Measurements from ENCODE around the gene RANBP3L.
"Not testable (repeated sequence)": the region's sequence is repeated elsewhere in the genome, so short reads cannot be mapped to it uniquely, and the experiment has no call there.

The RANBP3L gene, protein sequence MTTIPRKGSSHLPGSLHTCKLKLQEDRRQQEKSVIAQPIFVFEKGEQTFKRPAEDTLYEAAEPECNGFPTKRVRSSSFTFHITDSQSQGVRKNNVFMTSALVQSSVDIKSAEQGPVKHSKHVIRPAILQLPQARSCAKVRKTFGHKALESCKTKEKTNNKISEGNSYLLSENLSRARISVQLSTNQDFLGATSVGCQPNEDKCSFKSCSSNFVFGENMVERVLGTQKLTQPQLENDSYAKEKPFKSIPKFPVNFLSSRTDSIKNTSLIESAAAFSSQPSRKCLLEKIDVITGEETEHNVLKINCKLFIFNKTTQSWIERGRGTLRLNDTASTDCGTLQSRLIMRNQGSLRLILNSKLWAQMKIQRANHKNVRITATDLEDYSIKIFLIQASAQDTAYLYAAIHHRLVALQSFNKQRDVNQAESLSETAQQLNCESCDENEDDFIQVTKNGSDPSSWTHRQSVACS

DNA sequence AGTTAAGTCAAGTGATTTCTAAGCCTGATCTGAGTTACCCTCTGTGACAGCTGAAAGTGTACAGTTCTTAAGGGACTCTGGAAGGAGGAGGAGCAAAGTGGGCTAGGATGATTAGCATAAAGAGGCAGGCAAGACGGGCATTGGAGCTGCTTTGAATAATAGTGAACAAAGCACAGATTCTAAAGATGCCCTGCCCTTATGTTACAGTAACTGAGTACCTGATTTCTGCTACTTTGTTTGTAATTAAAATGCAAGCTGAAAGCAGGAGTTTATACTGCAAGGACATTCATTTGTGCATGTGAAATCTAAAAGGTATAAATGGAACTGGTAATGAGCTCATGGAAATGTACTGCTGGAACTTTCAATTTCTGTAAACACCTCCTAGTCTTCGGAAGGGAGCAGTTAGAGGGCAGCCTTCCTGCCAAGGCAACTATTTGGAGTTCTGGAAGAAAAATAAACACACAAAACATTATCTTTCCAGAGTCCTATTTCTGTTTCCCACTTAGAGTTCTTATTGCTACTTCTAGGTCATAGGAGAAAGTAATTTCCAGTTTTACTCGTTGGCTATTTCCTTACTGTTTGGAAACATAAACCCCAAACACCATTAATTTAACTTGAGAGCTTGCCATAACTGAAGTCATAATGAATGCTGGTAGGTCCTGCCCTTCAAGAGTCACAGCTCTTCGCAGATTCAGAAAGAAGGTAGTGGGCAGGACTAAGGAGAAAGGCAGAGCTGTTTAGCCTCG lies at the start of gene RANBP3L:
RANBP3L (minus strand) TSS at position 45 of the 746 bp plus-strand sequence. CDS start 486 bp downstream, outside the sequence.
- DNase-seq (ENCODE audit: low read depth): no peak

- DNase-seq (ENCODE audit: low read depth): no peak
Measured at GRCh38 chr5:36346896-36347690, 45.4 kb upstream of the RANBP3L start.

DNA sequence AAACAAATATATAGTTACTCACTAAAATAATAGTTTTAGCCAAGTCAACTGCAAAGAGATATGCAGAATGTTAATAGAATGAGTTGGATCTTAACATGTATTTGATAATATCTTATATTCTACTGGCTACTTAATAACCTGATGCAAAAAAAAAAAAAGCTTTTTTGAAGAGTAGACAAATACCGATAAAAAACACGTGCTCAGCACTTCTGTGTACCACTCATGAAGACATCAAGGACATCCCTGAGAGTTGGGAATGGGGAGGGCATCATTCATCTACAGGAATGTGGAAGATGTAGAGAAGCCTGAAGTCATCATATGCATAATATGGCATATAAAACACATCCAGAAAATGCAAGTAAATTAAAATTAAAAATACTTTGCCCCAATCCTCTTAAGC lies 43.2 kb upstream of the RANBP3L start:
- DNase-seq (ENCODE audit: low read depth): no peak

DNA sequence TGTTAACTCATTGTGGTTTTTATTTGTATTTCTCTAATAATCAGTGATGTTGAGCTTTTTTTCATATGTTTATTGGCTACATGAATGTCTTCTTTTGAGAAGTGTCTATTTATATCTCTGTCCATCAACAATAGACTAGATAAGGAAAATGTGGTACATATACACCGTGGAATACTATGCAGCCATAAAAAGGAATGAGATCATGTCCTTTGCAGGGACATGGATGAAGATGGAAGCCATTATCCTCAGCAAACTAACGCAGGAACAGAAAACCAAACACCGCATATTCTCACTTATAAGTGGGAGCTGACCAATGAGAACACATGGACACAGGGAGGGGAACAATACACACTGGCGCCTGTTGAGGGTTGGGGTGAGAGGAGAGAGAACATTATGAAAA lies 40.0 kb upstream of the RANBP3L start:
- not testable (repeated sequence) for DNase-seq (ENCODE audit: low read depth)

DNA sequence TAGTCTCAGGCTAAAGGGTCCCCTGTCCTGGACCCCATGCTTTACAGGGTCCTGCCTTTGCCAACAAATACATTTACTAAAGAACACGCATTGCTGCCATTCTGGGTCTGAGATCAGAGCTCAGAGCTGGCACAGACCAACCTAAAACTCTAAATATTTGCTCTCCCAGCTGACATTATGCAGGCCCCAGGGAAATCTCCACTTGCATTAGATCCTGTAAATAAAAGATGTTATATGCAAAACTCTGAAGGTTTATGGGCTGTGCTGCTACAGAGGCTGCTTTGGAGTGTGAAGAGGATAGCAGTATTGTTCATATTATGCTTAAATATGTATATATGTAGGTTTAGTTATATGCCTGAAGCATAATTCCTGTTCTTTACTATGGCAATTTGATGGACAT lies 35.9 kb upstream of the RANBP3L start:
- no peak for DNase-seq (ENCODE audit: low read depth)

GRCh38 chr5:36334315-36334714 lies 32.6 kb upstream of the RANBP3L start:
- DNase-seq (ENCODE audit: low read depth): no peak

GRCh38 chr5:36332720-36333119 lies 31.0 kb upstream of the RANBP3L start:
- DNase-seq (ENCODE audit: low read depth): not testable (repeated sequence)

GRCh38 chr5:36325196-36325595 lies 23.5 kb upstream of the RANBP3L start:
- DNase-seq (ENCODE audit: low read depth): no peak

GRCh38 chr5:36323926-36324781 lies 22.5 kb upstream of the RANBP3L start:
- DNase-seq (ENCODE audit: low read depth): no peak

DNA sequence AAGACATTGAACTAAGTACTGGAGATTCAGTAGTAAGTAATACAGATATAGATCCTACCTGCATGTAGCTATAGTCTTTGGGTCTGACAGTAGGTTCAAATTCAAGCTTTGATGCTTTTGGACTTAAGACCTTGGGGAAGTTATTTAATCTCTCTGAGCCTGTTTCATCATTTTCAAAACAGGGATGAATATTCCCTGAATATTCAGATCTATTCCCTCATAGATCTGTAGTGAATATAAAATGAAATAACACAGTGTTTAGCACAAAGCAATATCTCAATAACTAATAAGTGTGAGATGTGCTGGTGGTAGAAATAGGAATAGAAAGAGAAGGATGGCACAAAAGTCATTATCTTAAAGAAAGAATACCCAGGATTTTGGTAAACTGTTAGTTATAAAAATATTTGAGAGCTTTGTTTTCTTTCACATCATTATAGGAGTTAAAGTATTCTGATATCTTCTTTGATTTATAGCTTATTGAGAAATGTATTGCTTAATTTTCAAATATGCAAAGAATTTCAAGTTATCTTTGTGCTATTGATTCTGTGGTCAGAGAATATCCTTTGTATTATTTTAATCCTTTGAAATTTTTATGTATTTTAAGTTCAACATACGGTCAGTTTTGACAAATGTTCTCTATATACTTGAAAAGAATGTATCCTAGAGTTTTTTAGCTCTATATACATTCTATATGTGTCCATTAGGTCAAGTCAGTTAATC lies 11.4 kb upstream of the RANBP3L start:
- DNase-seq (ENCODE audit: low read depth): no peak

DNA sequence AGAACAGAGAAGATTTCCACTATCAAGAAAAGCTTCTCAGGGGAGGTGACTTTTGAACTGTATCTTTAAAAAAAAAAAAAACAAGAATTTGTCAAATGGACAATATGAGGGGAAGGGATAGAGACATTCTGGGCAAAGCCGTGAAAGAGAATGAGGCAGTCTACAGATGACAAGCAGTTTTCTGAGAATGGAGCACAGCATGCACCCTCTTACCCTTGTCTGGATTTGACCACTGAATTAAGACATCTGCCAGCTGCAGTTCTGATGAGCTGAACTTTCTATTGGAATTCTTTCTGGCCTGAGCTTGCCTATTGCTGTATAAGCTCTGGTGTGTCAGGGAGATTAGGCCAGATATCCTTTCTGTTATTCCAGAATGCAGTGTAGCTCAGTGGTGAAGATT lies 10.3 kb upstream of the RANBP3L start:
- DNase-seq (ENCODE audit: low read depth): no peak

DNA sequence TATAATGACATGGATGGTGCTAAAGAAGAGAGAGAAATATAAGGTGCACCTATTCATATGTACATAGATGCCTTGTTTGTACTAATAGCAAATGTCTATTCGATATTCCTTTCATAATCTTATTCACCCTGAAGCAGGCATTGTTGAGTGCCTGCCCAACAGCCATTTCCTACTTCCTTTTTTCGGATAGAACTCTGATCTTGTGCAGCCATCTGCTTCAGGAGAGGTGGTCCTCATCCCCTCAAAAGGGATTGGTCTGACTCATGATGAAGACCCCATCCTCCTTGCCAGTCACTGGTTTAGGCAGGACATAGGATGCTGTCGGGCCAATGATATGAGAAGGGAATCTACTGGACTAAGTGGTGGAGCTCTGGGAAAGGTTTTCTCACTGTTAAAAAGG lies 8.4 kb upstream of the RANBP3L start:
- DNase-seq (ENCODE audit: low read depth): no peak

DNA sequence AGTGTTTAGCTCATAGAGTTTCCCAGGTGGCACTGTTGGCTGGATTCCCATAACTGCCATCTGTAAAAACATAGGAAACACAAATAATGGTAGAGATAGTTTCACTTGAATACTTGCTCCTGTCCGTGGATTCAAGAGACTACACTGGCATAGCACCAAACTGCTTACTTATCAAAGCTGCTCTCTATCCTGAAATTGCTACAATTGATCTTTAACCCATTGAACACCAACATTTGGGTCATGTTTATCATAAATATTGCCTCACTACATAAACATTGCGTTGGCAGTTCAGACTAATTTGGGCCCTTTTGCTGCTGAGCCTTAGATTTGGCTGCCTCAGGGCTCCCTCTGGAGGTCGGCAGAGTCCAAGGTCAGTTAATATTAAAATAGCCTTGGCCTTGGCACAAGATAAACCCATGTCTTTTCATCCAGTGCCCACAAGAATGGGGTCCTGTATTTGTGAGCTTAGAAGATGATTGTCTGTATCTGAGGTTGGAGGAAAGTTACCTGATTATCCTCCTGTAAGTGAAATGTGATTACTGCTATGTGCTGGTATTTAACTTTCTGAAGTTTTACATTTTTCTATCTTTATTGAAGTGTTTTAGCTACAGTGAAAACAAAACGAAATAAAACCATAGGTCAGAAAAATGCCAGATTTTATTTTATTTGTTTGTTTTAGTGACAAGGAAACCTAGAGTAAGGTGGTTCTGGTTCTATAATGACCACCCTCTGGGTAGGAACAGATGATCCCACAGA lies 4.0 kb upstream of the RANBP3L start:
- peak; percentile 1 for DNase-seq (ENCODE audit: low read depth)

DNA sequence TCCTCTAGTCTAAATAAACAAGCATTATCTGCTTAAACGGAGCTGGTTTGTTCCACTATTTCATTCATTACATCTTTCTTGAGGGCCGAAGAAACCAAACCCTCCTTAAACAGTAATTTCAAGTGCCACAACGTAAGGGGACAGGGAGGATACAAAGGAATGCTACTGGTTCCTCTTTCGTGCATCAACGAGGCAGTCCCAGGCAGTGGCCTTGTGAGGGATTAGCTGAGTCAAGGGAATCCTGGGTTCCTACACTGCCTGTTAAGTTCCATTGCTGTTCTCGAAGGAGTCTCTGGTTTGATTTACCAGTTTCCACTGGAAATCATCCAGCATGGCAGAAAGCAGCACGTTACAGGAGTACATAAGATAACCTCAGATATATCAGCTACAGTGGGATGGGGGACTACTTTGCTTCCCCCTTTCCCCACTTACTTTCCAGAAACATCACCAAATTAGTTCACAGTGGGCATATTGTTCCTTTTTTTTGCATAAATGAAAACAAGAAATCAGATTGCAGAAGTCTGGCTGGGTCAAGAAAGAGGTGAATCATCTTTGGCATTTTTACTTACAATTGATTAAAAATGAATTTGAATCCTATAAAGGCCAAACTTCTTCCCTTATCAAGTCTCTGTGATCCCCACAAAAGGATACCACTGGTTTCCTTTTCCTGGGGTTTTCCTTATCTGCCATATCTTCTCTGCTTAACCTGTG lies 2.5 kb upstream of the RANBP3L start:
- DNase-seq (ENCODE audit: low read depth): no peak

DNA sequence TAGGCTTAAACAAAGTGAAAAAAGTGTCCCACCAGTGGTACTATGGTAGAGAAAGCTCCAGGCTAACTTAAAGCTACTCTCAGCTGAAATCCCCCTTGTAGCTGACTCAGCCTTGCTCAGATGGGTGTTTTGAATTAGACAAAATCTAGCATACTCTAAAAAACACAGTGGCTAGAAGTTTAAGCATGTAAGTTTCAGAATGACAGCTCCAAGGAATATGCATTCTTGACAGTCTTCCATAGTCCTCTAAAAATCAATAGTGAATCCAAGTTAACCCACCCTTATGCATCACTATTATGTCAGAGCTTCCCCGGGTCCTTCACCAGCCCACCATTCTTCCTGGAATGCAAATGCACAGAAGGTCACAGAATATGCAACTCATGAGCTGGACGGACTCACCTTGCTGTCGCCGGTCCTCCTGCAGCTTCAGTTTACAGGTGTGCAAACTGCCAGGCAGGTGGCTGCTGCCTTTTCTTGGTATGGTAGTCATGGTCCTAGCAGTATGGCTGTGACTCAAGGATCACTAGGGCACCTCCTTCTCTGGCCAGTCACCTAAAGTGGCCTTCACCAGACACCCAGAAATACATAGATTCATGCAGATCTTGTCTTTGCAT lies 668 bp downstream of the RANBP3L start:
- DNase-seq (ENCODE audit: low read depth): no peak

DNA sequence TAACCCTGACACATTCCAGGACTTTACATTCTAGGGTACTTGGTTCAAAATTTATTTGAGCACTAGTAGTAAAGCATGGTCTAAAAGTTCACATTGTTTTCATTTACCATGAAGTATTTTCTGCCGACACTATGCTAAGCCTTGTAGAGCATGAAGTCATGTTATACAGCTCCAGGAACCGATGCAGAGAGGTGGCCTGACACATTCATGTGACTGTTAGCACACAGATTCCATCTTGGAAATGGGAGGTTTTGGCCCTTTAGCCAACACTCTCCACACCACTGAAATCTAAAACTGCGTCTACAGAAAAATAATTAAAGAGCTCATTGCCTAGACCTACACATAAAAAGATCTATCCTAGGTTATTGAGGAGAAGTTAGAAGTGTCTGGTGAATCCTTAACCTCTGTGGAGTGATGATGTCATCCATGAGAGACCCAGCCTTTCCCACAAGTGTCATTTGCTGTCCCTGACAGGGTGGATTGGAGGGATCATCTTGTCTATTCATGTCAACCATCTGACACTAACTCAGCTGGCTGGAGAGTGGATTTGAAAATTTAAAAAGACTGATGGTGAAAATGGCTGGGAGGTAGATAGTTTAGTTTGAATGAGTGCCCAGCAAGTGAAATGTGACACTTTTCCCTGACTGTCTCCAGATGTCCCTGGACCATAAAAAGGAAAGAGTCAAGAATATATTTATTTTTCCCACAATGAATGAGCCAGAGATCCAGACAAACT lies 1.3 kb downstream of the RANBP3L start:
- DNase-seq (ENCODE audit: low read depth): no peak

DNA sequence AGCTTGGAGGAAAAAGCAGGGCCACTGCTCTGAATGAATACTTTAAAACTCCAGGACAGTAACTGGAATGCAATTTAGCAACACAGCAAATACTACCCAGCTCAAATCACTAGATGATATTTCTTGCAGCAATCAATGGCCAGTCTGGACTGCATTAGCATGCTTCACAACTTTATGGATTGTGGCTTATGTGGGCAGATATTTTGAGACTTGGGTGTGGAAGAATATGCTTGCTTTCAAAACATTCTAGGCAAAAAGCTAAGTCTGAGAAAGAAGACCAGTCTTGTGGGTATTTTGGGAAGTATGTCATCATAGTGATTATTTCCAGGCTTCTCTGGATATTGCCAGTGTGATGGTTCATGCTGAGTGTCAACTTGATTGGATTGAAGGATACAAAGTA lies 3.1 kb downstream of the RANBP3L start:
- no peak for DNase-seq (ENCODE audit: low read depth)

DNA sequence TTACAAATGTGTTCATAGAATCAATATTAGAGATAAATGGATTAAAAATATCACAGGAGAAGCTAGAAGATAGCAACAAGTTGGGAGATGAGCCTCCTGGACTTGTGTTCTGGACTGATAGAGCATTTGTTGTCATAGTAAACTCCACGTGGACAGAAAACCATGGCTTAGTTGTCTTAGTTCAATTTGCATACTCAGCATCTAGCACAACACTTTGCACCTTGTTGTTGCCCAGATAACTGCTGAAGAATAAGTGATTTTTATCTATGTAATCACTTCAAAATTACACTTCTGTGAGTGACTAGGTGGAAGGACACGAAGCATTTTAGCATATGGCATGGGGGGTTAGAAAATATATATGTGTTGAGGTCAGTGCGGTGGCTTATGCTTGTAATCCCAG lies 4.0 kb downstream of the RANBP3L start:
- DNase-seq (ENCODE audit: low read depth): no peak

All from stimulated activated CD8-positive, alpha-beta memory T cell treated with anti-CD3 and anti-CD28 coated beads, Interleukin-4, amount 100 ng/mL, for 24 hours (primary cell).